ENCODE measurements around the gene KY.

DNA sequence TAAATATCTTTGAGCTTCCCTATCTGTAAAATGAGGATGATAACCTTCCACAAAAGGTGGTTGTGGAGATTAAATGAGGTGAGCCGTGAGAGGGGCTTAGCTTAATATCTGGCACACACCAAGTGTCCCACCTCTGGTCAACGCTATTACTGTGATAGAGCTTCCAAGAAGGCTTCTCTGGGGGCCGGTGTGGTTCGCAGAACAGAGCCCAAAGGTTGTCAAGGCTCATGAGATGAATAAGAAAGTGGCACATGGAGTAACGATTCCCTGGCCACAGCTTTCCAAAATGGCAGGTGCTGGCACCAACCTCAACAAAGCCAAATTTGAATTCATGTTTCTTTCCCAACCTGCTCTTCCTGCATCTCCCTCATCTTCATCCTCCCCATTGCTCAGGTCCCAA is 10.4 kb downstream of the KY start:
- TF ChIP-seq PHF8 (IDR thresholded peaks at IDR 0.05; ENCODE audit: borderline replicate concordance, low read length) (no peak), CBX3 (IDR thresholded peaks at IDR 0.05; ENCODE audit: borderline replicate concordance in 1 of 2, low read length in 2 of 2) (no peak), NR1H2 (CRISPR knock-in tag; IDR thresholded peaks at IDR 0.05) (no peak), ETV6 (IDR thresholded peaks at IDR 0.05; ENCODE audit: borderline replicate concordance in 1 of 2, low read depth in 2 of 2, low read length in 1 of 2) (no peak), ETV6 (CRISPR knock-in tag; IDR thresholded peaks at IDR 0.05; ENCODE audit: borderline replicate concordance) (no peak), POLR2A (conservative IDR thresholded peaks at IDR 0.05) (no peak)
- TF ChIP-seq, protein P1, sequence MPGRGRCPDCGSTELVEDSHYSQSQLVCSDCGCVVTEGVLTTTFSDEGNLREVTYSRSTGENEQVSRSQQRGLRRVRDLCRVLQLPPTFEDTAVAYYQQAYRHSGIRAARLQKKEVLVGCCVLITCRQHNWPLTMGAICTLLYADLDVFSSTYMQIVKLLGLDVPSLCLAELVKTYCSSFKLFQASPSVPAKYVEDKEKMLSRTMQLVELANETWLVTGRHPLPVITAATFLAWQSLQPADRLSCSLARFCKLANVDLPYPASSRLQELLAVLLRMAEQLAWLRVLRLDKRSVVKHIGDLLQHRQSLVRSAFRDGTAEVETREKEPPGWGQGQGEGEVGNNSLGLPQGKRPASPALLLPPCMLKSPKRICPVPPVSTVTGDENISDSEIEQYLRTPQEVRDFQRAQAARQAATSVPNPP (IDR thresholded peaks at IDR 0.05; ENCODE audit: borderline replicate concordance, insufficient read depth, insufficient read length), result no peak
- TF ChIP-seq, protein P2, sequence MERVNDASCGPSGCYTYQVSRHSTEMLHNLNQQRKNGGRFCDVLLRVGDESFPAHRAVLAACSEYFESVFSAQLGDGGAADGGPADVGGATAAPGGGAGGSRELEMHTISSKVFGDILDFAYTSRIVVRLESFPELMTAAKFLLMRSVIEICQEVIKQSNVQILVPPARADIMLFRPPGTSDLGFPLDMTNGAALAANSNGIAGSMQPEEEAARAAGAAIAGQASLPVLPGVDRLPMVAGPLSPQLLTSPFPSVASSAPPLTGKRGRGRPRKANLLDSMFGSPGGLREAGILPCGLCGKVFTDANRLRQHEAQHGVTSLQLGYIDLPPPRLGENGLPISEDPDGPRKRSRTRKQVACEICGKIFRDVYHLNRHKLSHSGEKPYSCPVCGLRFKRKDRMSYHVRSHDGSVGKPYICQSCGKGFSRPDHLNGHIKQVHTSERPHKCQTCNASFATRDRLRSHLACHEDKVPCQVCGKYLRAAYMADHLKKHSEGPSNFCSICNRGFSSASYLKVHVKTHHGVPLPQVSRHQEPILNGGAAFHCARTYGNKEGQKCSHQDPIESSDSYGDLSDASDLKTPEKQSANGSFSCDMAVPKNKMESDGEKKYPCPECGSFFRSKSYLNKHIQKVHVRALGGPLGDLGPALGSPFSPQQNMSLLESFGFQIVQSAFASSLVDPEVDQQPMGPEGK (CRISPR knock-in tag; IDR thresholded peaks at IDR 0.05; ENCODE audit: borderline replicate concordance), result no peak
- TF ChIP-seq, protein P3, sequence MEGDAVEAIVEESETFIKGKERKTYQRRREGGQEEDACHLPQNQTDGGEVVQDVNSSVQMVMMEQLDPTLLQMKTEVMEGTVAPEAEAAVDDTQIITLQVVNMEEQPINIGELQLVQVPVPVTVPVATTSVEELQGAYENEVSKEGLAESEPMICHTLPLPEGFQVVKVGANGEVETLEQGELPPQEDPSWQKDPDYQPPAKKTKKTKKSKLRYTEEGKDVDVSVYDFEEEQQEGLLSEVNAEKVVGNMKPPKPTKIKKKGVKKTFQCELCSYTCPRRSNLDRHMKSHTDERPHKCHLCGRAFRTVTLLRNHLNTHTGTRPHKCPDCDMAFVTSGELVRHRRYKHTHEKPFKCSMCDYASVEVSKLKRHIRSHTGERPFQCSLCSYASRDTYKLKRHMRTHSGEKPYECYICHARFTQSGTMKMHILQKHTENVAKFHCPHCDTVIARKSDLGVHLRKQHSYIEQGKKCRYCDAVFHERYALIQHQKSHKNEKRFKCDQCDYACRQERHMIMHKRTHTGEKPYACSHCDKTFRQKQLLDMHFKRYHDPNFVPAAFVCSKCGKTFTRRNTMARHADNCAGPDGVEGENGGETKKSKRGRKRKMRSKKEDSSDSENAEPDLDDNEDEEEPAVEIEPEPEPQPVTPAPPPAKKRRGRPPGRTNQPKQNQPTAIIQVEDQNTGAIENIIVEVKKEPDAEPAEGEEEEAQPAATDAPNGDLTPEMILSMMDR (IDR thresholded peaks at IDR 0.05 in 2 of 3, conservative IDR thresholded peaks at IDR 0.05 in 1 of 3; ENCODE audit: insufficient read depth in 2 of 3, low read depth in 1 of 3, low read length in 3 of 3), result no peak

Measured in K562 (cell line).